Cortex of kidney (tissue), 1 donor: ENCODE measurements around the gene GIMAP5.

Experiments
- DNase-seq: peaks from one replicate; lab custom pipeline; 2025; lab: John Stamatoyannopoulos, UW

Gene GIMAP5

DNA sequence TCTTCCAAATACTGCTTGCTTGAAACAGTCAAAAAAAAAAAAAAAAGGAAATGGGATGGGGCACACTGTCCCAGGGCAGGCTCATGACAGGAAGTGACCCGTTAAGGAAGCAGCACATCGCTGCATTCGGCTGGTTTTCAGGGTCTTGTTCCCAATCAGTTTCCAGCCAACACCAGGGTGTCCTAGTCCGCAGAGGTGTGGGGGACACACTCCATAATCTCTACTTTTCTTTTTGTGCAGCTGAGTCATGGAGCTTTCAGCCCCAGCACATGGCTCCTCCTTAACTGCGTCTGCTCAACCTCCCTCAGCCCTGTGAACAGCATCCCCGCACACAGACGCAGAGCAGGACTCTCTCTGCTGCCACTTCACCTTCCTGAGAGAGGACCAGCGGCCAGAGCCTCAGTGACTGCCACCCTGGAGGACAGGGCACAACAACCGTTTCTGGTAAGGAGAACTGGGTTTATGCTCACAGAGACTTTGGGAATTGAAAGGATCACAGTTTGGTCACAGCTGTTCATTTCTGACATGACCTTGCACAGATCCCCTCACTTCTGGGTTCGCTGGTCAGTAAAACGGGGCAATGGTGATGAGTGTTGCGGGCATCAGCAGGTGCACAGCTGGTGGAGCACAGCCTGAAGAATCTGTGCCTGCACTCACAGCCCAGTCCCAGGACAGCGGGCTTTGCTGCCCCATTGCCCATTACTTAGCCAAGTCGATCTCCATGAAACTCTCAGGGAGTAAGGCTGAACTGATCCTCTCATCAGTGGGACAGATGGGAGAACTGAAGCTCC is at the start of gene GIMAP5:
Gene GIMAP5 (plus strand): TSS at position 154 of the 791 bp plus-strand sequence. CDS start 3,467 bp downstream, outside the sequence.
- DNase-seq: no peak

DNA sequence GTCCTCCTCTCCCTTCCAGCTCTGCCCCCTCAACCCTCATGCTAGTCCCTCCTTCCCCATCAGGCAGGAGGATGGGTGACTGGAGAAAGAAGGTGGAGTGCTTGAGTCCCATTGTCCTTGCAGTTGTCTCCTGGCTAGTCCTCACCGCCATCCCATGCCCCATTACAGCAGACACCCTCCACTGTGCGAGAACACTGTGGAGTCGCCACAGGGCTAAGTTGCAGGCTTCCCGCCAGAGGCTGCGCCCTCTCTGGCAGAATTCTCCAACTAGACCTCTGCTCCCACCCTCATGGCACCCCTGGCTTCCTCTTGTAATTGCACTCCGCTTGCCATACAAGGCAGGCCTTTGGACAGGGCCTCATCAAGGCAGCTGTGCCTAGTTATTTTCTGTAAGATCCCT is 48.6 kb upstream of the GIMAP5 start:
- DNase-seq: no peak

DNA sequence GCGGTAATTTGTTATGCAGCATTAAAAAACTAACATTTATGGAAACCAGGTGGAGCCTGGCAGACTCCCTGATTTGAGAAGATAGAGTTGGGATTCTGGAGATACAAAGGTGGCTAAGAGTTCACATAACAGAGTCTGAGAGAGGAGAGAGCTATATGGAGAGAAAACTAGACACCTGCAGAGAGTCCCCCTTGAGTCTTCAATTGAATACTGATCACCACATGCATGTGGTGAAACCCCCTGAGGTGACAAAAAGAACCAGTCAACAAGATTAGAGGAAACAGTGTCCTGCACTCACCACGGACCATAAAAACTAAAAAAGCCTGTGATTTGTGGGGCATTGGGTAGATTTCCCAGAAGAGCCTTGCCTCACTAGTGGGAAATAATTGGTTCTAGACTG is 41.6 kb upstream of the GIMAP5 start:
- no peak for DNase-seq

DNA sequence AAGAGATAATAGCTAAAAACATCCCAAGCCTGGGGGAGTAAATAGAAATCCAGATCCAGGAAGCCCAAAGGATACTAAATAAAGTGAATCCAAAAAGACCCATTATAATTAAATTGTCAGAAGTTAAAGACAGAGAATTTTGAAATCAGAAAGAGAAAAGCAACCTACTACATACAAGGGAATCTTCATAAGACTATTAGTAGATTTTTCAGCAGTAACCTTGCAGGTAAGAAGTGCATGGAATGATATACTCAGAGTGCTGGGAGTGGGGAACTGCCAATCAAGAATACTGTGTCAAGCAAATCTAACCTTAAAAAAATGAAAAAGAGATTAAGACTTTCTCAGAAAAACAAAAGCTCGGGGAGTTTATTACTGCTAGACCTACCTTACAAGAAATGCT is 34.0 kb upstream of the GIMAP5 start:
- no peak for DNase-seq

DNA sequence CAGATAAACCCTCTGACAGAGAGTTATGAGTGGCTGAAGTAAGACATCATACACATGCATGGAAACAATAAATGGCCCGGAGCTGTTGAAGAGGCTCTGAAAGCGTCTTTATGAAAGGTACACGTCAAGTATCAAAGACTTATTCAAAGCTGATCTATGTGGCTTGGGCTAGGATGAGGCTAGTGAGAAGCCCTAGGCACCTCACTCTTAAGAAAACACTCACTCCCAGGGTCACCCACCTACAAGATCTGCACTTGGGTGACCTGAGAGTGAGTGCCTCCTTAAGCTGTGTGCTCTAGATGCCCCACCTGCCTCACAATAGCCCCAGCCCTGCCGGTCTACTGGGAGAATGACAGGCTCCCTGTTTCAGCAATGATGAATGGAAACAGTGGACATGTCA is 21.9 kb upstream of the GIMAP5 start:
- DNase-seq: no peak

DNA sequence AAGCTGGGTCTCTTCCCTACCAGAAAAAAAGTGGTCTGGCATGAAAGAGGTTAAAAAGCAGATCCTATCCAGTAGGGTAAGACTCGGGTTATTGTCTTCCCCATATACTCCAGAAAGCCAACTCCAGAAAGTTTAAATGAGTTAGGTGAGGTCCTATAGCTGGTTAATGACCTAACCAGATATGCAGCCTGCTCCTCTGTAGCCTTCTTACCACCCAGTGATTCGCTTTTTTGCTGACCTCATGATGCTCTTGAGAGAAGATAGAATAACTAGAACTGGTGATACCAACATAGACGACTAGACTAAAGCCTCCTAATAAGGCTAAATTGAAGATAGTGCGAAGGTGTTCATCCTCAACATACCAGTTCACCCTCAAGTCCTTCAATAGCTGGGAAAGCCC is 21.5 kb upstream of the GIMAP5 start:
- no peak for DNase-seq

DNA sequence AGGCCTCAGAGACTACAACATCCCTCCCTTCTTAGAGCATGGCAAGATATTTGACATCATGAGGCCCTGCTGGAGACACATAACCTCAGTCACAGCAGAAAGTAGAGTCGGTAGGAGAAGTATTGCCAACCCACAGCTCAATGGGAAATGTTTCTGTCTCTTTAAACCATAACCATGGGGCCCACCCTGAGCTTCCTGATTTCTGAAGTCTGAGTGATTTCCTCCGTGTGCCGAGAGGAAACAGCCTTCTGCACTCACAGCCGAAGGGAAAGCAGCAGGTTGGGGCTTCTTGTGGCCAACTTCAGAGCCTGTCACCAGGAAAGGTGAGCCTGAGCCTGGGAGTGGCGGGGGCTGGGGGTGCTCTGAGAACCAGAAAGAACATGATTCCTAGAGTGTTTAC is 20.9 kb upstream of the GIMAP5 start, which contains the start of gene GIMAP1:
Gene GIMAP1 (plus strand): TSS at position 246 of the 400 bp plus-strand sequence. CDS start 2,435 bp downstream, outside the sequence.
- no peak for DNase-seq

DNA sequence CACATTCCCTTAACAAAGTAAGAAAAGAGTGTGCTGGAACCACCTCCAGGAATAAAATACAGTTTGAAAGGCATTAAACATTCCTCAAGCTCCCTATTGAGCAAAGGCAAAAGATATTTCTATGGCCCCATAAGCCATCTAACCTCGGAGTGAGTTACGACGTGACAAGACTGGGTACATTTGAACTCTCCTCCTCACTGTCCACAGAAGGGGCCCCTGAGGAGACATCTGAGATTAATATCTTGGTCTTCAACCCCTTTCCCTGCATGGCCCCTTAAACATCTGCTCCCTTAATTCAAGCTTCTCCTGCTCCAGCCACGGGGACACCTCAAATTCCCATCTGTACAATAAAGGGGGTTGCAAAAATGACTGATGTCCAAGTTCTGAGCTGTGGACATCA is 20.3 kb upstream of the GIMAP5 start:
- no peak for DNase-seq

DNA sequence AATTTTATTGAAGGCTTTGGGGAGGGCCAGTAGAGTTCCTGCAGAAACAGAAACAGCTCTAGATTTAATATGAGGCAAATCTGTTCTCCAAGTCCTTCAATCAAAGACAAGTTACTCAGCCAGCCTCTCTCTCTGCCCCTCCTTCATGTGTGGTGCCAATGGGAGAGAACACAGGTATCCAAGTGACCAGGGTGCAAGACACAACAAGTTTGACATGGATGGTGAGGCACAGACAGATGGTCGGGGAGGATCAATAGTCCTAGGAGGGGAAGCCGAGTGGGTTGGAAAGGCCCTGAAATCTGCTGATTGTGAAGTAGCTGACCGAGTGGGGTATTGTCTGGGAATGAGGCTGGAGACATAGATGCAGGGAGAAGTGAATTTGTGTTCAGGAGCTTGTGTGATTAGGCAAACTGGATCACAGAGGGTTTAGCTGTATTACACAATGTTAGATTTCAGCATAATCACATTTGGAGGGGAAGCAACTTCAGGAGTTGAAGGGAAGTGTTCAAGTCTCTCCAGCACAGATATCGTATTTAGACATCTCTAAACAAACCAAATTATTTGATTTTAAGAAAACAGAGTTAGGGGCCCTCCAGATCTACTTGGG is 19.3 kb upstream of the GIMAP5 start:
- DNase-seq: no peak

DNA sequence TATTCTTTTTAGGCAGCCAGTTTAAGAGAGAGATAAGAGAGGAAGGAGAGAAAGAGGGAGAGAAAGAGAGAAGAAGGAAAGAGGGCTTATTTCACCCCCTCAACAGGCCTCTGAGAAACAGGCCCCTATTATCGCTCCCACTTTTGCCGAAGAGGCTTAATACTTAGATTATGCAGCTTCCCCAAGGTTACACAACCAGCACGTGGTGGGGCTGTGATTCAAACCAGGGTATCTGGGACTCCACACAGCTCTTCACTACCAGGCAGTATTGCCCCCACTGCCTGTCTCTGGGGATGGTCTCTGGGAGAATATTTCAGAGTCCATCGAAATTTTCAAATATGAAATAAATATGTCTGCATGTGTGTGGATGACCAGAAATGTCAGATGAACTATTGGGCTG is 17.8 kb upstream of the GIMAP5 start:
- no peak for DNase-seq

DNA sequence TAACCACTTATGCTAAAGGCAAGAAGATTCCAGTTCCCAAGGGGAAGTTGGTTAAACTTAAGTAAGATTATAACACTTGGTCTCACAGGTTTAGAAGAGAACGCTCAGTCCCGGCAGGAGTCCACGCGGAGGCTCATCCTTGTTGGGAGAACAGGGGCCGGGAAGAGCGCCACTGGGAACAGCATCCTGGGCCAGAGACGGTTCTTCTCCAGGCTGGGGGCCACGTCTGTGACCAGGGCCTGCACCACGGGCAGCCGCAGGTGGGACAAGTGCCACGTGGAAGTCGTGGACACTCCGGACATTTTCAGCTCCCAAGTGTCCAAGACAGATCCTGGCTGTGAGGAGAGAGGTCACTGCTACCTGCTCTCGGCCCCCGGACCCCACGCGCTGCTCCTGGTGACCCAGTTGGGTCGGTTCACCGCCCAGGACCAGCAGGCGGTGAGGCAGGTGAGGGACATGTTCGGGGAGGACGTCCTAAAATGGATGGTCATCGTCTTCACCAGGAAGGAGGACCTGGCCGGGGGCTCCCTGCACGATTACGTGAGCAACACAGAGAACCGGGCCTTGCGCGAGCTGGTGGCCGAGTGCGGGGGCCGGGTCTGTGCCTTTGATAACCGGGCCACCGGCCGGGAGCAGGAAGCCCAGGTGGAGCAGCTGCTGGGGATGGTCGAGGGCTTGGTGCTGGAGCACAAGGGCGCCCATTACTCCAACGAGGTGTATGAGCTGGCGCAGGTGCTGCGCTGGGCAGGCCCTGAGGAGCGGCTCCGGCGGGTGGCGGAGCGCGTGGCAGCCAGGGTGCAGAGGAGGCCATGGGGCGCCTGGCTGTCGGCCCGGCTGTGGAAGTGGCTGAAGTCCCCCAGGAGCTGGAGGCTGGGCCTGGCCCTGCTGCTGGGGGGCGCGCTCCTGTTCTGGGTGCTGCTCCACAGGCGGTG is 17.0 kb upstream of the GIMAP5 start:
- no peak for DNase-seq

DNA sequence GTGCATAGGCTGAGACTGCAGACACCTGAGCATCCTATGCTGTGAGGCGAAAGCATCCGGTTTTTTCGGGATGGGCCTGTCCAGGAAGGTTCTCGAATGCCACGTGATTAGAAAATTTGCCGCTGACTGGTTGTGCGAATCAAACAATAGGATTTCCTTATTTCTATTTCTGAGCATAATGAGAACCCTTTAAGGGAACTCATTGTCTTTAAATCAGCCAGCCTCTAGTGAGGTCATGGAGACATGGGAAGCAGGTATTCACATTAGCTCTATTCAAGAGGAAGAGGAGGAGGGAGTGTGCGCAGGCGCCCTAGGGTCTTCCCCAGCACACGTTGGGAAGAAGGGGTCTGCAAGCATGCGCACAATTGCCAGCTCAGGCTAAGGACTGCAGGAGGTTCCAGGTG is 15.2 kb upstream of the GIMAP5 start:
- no peak for DNase-seq

DNA sequence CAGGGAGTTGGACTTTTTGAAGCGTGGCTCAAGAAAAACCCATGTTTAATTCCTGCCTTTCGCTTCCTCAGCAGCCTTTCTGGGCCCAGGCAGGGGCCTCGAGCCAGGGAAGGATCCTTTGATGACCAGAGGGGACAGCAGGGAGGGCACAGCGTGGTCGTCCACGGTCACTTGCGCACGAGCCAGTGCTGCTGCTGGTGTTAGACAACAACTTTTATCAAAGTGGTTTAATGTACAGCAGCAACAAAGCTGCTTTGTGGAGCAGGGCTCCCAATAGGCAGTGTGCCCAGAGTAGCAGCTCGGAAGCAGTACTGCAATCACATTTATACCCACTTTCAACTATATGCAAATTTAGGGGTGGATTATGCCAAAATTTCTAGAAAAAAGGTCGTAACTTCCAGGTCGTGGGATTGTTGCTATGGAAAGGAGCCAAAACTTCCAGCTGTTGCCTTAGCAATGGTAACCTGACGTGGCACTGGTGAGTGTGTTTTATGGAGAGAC is 14.7 kb upstream of the GIMAP5 start:
- DNase-seq: no peak

DNA sequence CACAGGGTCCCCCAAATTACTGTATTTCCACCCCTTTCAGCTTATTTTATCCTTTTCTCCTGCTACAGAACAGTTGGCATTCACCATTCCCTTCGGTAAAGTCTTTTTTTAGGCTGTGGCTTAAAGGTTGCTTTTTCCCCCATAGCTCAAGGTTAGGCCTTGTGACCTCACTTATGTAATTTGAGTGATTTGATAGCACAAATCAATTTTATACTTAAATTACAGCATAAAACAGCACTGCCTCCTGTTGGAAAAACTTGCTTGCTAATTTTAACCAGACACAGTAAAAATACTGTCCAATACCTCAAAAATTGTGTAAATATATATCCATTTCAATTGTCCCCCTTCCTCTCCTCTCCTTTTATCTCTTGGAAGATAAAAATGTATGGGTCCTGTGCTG is 13.8 kb upstream of the GIMAP5 start:
- DNase-seq: no peak

DNA sequence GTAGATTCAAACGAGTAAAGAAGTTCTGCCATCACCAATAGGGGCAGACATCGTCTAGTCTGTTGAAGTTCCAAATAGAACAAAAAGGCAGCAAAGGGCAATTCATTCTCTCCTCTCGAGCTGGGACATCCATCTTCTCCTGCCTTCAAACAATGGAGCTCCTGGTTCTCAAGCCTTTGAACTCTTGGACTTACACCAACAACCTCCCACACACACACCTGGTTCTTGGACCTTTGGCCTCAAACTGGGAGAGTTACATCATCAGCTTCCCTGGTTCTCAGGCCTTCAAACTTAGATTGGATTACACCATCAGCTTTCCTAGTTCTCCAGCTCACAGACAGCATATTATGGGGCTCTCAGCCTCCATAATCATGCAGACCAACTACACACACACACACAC is 9.8 kb upstream of the GIMAP5 start:
- no peak for DNase-seq

DNA sequence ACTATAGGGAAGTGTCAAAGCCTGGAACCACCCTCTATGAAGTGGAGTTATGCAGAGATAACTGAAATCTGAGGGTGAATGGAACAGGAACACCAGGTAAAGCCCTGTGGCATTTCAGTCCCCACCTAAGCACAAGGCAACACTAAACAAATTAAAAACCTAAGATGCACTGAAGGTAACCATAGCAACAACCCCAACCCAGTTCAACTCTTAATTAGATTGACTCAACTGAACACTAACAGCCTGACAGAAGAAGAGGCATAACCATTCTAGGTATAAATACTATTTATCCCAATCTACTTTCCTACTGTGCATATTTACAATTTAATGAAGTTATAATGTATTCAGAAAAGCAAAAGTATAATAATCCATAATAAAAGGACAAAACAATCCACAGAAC is 9.2 kb upstream of the GIMAP5 start:
- DNase-seq: no peak

DNA sequence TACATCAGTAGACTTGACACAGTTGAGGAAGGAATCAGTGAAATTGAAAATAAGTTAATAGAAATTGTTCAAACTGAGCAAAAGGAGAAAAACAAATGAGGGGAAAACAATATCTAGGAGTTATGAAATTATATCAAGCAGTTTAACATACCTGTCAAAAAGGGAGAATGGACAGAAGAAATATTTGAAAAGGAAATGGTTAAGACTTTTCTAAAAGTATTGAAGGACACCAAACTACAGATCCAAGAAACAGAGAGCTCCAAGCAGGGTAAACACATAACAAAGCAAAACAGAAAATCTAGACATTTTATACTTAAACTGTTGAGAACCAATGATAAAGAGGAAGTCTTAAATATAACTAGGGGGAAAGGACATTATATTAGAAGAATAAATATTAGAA is 8.6 kb upstream of the GIMAP5 start:
- DNase-seq: no peak

DNA sequence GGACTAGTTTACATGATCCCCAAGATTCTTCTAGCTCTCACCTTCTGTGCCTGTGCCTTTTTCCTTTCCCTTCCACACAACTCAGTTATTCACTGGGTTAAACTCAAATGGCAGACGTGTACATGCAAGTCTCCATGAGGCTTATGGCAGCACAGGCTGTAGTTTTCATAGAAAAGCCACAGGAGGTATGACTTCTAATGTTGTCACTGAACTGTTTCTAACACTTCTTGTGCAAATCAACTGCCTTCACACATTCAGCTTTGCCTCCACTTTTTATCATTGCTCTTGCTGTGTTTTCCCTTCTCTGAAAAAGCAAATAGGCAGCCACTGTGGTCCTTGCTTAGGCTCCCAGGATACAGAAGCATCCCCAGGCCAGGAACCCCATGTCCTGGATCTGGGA is 5.3 kb upstream of the GIMAP5 start:
- no peak for DNase-seq

DNA sequence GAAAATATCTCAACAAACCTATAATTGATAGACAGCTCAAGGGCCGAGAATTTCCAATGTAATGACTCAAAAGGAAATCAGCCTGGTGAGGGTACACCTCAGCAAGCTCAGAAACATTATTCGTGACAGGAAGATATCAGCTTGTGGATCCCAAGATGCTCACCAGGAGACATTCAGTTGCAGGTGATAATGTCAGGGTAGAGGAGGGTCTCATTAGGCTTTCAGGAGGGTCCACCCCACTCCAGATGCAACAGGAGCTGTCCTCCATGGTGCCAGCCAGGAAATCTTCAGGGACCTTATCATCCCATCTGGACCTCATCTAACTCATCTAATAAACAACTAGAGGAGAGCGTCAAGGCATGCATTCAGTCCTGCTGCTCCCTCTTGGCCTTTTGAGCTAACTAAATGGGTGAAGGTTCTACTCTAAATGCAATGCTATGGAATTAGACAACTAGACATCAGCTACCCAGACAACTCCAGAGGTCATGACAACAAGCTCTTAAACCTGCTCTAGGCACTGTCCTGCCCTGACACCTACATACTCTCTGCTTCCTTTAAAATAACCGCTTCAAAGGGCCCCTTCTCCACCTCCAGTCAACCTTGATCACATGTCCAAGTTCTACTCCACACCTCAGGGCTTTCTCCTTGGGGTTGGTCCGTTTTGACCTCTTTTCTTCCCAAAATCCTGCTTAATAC is 4.3 kb upstream of the GIMAP5 start:
- no peak for DNase-seq

DNA sequence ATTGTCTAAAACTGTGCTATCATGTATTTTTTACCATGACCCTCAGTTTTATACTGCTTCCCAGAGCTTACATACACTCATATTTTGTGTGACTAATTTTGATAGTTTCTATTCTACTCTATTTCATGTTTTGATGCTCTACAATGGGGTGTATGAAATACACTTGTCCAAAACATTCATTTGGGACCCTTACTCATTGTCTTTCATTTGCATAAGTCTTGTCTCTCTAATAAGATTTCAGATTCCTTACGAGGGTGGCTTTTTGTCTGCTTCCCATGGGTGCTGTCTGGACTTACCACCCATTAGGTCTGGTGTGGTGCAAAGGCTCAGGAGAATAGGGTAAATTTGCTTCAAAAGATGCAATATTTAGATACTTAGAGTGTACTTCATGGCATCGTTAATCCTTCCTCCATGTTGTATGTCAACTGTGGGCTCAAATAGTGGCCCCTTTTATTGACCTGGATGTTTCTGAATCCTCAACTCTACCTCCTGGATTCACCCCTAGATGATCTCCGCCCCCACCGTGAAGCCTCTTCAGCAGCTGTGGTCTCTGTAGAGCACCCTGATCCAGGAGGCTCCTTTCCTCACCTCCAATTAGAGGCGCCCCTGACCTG is 3.6 kb upstream of the GIMAP5 start:
- no peak for DNase-seq

DNA sequence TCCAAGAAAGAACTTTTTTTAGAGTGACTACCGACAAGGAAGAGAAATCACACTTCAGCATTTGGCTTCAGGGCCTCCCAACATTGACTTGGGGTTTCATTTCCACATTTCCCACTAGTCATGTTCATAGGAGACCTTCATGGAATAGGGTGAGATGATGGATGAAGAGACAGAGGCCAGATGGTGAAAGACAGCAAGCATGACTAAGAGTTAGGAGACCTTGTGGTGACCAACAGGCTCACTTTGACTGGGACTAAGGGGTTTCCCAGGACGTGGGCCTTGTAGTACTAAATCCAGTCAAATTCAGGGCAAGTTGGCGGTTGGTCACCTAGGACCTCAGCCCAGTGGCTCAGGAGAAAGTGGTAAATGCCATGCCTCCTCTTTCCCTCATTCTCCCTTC is 3.0 kb upstream of the GIMAP5 start:
- DNase-seq: no peak
